Lower lobe of right lung (tissue), 2 donors: ENCODE measurements around the gene ZBTB46. TPM values are rescaled to one million over a fixed set of nuclear protein-coding genes. Genes with fewer than 3 reads are reported as not detected.

Experiments used
- ATAC-seq, 2 donors: fragments of 200-7000 bp; cut with Tn5 transposase; one replicate each; pipeline ENCODE4 v1.9.1; 2020 to 2022; ENCODE audit warnings: mild to moderate bottlenecking in 2 of 2, moderate library complexity in 2 of 2
- DNase-seq: peaks from one replicate; pipeline ENCODE4 v3.0.0-alpha.2; 2020
- H3K27ac ChIP-seq: fragments of 200-600 bp; one replicate; pipeline ENCODE4 v1.8.0; 2022
- H3K27me3 ChIP-seq: fragments of 200-600 bp; one replicate; pipeline ENCODE4 v1.8.0; 2022; ENCODE audit warnings: low read depth
- H3K36me3 ChIP-seq: fragments of 200-600 bp; one replicate; pipeline ENCODE4 v1.8.0; 2022; ENCODE audit warnings: mild to moderate bottlenecking
- H3K4me1 ChIP-seq: fragments of 200-600 bp; one replicate; pipeline ENCODE4 v1.8.0; 2022
- H3K4me3 ChIP-seq: fragments of 200-600 bp; one replicate; pipeline ENCODE4 v1.8.0; 2022; ENCODE audit warnings: mild to moderate bottlenecking
- H3K9me3 ChIP-seq: fragments of 200-600 bp; one replicate; pipeline ENCODE4 v1.8.0; 2022
- CTCF ChIP-seq: fragments of 200-600 bp; IDR thresholded peaks from one replicate; pipeline ENCODE4 v1.8.0; 2022; ENCODE audit warnings: antibody characterized with exemption, mild to moderate bottlenecking
- intact Hi-C: fragments of 100-400 bp; cut with DNase I; formaldehyde crosslinking; loops from one replicate; pipeline ENCODE4 v1.11.0; 2022
- total RNA-seq: library from RNA; stranded (reverse); fragmentation: NEBNext Ultra II Directional; extraction: Animal tissue kit (Norgen Biotek cat#: 25700); gene quantifications from one replicate; pipeline ENCODE4 v1.2.1, GENCODE V29; 2021
- donor health status: DM: no; HTN: yes; CAD: no; lungs with severe emphysema.

ZBTB46 gene
- total RNA-seq, 1 donor from 2014 or later = 9.9 TPM

- DNase-seq (no peak), ATAC-seq (no peak)
- Histone ChIP-seq H3K4me1 (no peaks in the 10 kb centered on the region), H3K27ac (no peak overlapping the region), H3K4me3 (no peak overlapping the region), H3K36me3 (peaks cover 21% of the 10 kb centered on the region), H3K27me3 (no peaks in the 10 kb centered on the region), H3K9me3 (no peaks in the 10 kb centered on the region)
- intact Hi-C loops = no loop called here
- no peak for TF ChIP-seq CTCF
Measured at GRCh38 chr20:63787749-63788148, 43.3 kb downstream of the ZBTB46 start.

GRCh38 chr20:63787302-63787701 is 43.8 kb downstream of the ZBTB46 start:
- intact Hi-C loops = no loop called here

GRCh38 chr20:63785691-63786131 is 45.4 kb downstream of the ZBTB46 start:
- ATAC-seq (no peak), DNase-seq (no peak)
- no peak for TF ChIP-seq CTCF
- H3K36me3 ChIP-seq = peaks cover 21% of the 10 kb centered on the region
- H3K4me3 ChIP-seq = no peak overlapping the region
- no peaks in the 10 kb centered on the region for H3K9me3 ChIP-seq
- intact Hi-C loops = no loop called here
- H3K4me1 ChIP-seq = no peaks in the 10 kb centered on the region
- no peak overlapping the region for H3K27ac ChIP-seq
- no peaks in the 10 kb centered on the region for H3K27me3 ChIP-seq

More at GRCh38 chr20:63787302-63787701, 43.8 kb downstream of the ZBTB46 start:
- no peak for TF ChIP-seq CTCF
- Histone ChIP-seq H3K27ac (no peak overlapping the region), H3K4me3 (no peak overlapping the region), H3K27me3 (no peaks in the 10 kb centered on the region), H3K9me3 (no peaks in the 10 kb centered on the region), H3K36me3 (peaks cover 21% of the 10 kb centered on the region), H3K4me1 (no peaks in the 10 kb centered on the region)
- DNase-seq = no peak
- ATAC-seq = no peak

GRCh38 chr20:63783970-63784369 is 47.1 kb downstream of the ZBTB46 start:
- DNase-seq (no peak), ATAC-seq (no peak)
- intact Hi-C loops = no loop called here
- no peak overlapping the region for H3K4me3 ChIP-seq
- no peak overlapping the region for H3K27ac ChIP-seq
- no peak for TF ChIP-seq CTCF
- no peaks in the 10 kb centered on the region for H3K9me3 ChIP-seq
- H3K36me3 ChIP-seq = peaks cover 9% of the 10 kb centered on the region
- H3K4me1 ChIP-seq = no peaks in the 10 kb centered on the region
- no peaks in the 10 kb centered on the region for H3K27me3 ChIP-seq

GRCh38 chr20:63782521-63782971 is 48.5 kb downstream of the ZBTB46 start:
- no peaks in the 10 kb centered on the region for H3K27me3 ChIP-seq
- H3K4me1 ChIP-seq = no peaks in the 10 kb centered on the region
- ATAC-seq = no peak
- H3K27ac ChIP-seq = no peak overlapping the region
- no peak for TF ChIP-seq CTCF
- intact Hi-C loops = no loop called here
- H3K9me3 ChIP-seq = no peaks in the 10 kb centered on the region
- no peak overlapping the region for H3K4me3 ChIP-seq
- no peak for DNase-seq
- H3K36me3 ChIP-seq = no peaks in the 10 kb centered on the region

GRCh38 chr20:63782051-63782471 is 49.0 kb downstream of the ZBTB46 start:
- Histone ChIP-seq H3K4me1 (no peaks in the 10 kb centered on the region), H3K36me3 (no peaks in the 10 kb centered on the region), H3K27ac (no peak overlapping the region), H3K4me3 (no peak overlapping the region), H3K9me3 (no peaks in the 10 kb centered on the region), H3K27me3 (no peaks in the 10 kb centered on the region)
- no peak for TF ChIP-seq CTCF
- no peak for ATAC-seq
- intact Hi-C loops = no loop called here
- no peak for DNase-seq
